GM13976 (cell line): ENCODE measurements around the gene ESRRB.

Experiments
- DNase-seq: peaks from one replicate; pipeline ENCODE4 v3.0.0; 2012; ENCODE audit warnings: low spot score
- CTCF ChIP-seq: IDR thresholded peaks from 2 replicates; pipeline ENCODE4 v1.5.1; 2012; ENCODE audit warnings: borderline replicate concordance, mild to moderate bottlenecking; ENCODE audit not compliant: insufficient read depth; ENCODE audit errors: extremely low read depth, missing control alignments, control extremely low read depth
- in situ Hi-C: fragments of 300-500 bp; cut with MboI; formaldehyde crosslinking; loops from one replicate; pipeline ENCODE4 v1.12.0; 2022; ENCODE audit warnings: low sequenced_read_pairs, mixed read lengths, inconsistent platforms; ENCODE audit not compliant: unreplicated experiment

ESRRB gene

GRCh38 chr14:76421662-76422061 is 45.7 kb downstream of the ESRRB start:
- no peak for TF ChIP-seq CTCF

GRCh38 chr14:76422662-76423061 is 46.7 kb downstream of the ESRRB start:
- TF ChIP-seq CTCF: no peak
- in situ Hi-C loops: no loop called here

More at GRCh38 chr14:76421662-76422061, 45.7 kb downstream of the ESRRB start:
- DNase-seq: no peak
- in situ Hi-C loops: no loop called here

GRCh38 chr14:76423534-76423933 is 47.6 kb downstream of the ESRRB start:
- in situ Hi-C loops: no loop called here
- DNase-seq: no peak
- TF ChIP-seq CTCF: no peak

More at GRCh38 chr14:76422662-76423061, 46.7 kb downstream of the ESRRB start:
- no peak for DNase-seq

- in situ Hi-C loops: no loop called here
- TF ChIP-seq CTCF: no peak
- DNase-seq: no peak
Observed at GRCh38 chr14:76424359-76424758, 48.4 kb downstream of the ESRRB start.

- in situ Hi-C loops: no loop called here
- DNase-seq: no peak
- TF ChIP-seq CTCF: no peak
Observed at GRCh38 chr14:76426161-76426696, 50.3 kb downstream of the ESRRB start.

- in situ Hi-C loops: no loop called here
- TF ChIP-seq CTCF: no peak
- no peak for DNase-seq
Observed at GRCh38 chr14:76428611-76429010, 52.7 kb downstream of the ESRRB start.
